Stimulated activated CD4-positive, alpha-beta T cell treated with anti-CD3 and anti-CD28 coated beads, TNF-alpha, amount 100 ng/mL, for 4 hours (primary cell): Measurements from ENCODE around the gene GIT1.

Experiments used
- DNase-seq, 3 experiments: peaks; one replicate each; pipeline ENCODE4 v3.0.0-alpha.2; 2020; ENCODE audit warnings: low read depth in 3 of 3

The GIT1 gene

DNA sequence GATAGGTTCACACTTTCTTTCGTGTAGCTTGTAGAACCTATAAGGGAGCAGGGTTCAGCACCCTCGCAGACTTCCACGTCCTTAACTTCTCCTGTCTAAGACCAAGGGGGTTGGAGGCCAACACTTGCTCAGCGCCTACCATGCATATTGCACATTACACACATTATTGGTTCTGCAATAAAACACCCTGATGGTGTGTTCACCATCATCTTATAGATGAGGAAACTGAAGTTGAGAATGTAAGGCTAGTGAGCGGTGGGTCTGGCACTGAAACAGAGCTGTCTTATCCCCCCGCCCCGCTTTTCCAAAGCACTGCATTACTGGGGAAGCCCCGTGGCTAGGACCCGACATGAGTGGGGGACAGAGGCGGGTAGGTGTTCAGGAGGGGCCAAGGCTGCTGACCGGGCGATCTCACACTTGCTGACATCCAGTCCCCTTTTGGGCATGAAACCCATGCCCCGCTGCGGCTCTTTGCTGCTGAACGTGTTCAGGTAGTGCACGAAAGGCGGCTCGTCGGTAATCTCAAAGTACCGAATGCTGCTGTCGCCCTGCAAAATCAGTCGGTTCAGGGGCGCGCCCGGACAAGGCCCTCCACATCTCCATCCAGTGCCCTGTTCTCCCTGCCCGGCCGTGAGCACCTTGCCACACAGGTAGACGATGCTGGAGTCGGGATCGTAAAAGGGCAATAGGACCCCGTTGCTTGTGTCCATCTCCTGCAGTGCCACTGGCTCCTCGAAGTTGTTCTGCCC lies 27.0 kb upstream of the GIT1 start:
- no peak for DNase-seq

GRCh38 chr17:29615492-29616299 lies 26.2 kb upstream of the GIT1 start:
- peak in 2 of 3 experiments; percentile 74 to 76 for DNase-seq

DNA sequence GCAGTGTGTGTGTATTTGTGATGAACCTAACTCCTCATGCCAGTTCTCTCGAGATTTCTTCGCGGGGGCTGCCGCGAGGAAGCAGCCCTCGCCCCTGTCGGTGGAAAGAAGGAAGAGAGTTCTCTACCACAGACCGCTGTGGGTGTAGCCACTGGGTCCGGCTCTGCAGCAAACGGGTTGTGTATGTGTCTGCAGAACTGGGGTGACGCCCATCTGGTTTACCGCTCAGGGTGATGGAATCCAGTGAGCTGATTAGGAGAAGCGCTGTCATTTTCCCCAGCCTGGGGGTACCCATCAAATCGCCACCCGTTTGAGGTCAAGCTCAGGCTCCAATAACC lies 25.6 kb upstream of the GIT1 start:
- no peak for DNase-seq

GRCh38 chr17:29614349-29615047 lies 25.1 kb upstream of the GIT1 start:
- DNase-seq = no peak

GRCh38 chr17:29613856-29614255 lies 24.4 kb upstream of the GIT1 start:
- DNase-seq = no peak

DNA sequence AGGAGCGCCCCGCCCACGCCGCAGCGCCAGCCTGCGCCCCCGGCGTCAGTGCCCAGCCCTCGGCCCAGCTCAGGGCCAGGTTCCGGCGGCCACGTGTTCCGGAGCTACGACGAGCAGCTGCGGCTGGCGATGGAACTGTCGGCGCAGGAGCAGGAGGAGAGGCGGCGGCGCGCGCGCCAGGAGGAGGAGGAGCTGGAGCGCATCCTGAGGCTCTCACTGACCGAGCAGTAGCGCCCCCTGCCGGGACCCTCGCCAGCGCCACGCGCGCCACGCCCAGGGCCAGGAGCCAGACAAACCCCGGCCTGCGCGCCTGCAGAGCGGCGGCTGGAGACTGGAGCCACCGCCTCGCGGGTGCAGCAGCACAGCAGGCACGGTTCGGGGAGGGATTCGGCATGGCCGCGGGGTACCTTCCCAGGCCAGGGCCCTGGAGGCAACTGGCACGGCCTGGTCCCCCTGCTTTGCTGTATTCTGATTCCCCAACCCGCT lies 23.9 kb upstream of the GIT1 start:
- peak; percentile 83 to 95 (median 88) for DNase-seq

- DNase-seq = no peak
These were observed 23.2 kb upstream of the GIT1 start for GRCh38 chr17:29612404-29613280.

GRCh38 chr17:29612094-29612403 lies 22.6 kb upstream of the GIT1 start:
- DNase-seq = no peak

GRCh38 chr17:29611351-29612093 lies 22.1 kb upstream of the GIT1 start:
- no peak for DNase-seq

GRCh38 chr17:29610395-29610794 lies 20.9 kb upstream of the GIT1 start:
- DNase-seq = no peak

DNA sequence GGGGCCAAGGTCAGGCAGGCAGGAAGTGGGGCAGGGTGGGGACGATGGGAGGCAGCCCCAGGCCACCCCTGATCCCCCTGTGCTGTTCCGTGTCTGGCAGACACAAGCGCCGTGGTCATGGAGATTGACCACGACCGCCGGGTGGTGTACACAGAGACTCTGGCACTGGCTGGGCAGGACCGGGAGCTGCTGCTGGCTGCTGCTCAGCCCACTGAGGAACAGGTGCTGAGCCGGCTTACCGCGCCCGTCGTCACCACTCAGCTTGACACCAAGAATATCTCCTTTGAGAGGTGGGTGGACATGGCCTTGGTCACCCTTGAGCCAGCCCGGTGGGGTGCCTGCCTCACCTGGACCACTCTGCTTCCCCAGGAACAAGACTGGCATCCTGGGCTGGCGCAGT lies 19.5 kb upstream of the GIT1 start:
- no peak for DNase-seq

- no peak for DNase-seq
These were observed 18.2 kb upstream of the GIT1 start for GRCh38 chr17:29607557-29608195.

- DNase-seq = no peak
These were observed 13.7 kb upstream of the GIT1 start for GRCh38 chr17:29603109-29603674.

DNA sequence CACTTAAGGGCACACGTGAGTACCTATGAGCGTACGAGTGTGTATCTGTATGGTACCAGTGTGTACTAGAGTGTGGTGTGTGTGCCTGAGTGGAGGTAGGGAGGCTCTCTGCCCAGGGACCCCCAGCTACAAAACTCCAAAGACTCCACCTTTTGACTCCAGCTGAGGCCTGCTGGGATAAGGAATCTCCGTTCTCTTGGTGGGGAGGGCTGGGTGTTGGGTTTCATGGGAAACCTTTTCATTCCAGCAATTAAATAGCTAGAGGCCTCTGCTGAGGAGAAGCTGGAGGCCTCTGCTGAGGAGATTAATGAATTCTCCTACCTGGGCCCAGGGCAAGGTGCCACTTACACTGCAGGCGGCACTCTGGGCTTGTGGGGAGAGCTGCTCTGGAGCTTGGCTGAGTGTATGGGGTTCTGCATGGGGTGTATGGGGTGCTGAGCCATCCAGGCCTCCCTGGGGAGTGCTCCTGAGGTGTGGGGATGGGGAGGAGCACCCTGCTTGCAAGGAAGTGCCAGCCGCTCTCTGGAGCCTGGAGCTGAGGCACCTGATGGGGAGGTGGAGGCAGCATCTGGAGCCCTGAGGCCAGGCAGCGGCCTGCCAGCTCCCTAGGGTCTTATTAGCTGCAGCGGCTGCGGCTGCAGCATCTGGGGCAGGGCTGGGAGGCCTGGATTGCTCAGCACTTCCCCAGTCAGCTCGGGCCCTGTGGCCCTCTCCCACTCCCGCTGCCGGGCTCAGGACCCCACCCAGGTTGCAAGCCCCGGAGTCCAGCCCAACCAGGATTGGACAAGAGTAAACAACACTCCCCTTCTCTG lies 8.1 kb upstream of the GIT1 start:
- DNase-seq = no peak

GRCh38 chr17:29596811-29597210 lies 7.4 kb upstream of the GIT1 start:
- no peak for DNase-seq

DNA sequence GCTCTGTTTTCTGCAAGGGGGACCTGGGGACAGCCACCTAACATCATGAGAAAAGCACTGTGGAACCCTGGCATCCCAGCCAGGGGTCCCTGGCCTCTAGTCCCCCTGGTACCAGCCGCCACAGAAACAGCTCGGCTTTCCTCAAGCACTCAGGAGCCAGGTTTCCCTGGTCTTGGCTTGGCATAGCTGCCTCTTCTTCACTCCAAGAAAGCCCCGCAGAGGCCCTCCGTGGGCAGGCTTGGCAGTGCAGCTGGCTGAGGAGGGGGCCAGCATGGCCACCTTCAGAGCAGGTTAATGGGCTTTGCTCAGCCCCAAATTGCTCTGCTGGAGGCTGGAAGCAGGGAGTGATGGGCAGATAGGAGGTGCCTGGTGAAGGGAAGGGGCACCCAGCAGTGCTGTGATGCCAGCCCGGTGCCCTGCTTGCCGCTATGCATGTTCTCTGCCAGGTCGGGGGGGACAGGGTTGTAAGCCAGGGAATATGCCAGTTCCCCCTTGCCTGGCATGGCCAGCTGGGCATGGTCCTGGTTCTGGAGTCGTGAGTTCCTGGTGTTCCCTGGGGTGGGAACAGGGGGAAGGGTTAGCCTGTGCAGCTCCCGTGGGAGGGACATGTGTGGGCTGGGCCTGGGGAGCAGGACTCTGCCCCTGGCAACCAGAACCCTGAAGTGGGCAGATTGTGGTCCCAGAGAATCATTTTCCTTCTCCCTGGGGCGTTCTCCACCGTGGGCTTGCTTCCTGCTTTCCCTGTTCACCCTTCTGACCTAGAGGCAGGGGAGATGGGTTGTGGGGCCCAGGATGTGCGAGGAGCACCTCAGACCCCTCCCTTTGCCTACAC lies 6.7 kb upstream of the GIT1 start:
- no peak for DNase-seq

DNA sequence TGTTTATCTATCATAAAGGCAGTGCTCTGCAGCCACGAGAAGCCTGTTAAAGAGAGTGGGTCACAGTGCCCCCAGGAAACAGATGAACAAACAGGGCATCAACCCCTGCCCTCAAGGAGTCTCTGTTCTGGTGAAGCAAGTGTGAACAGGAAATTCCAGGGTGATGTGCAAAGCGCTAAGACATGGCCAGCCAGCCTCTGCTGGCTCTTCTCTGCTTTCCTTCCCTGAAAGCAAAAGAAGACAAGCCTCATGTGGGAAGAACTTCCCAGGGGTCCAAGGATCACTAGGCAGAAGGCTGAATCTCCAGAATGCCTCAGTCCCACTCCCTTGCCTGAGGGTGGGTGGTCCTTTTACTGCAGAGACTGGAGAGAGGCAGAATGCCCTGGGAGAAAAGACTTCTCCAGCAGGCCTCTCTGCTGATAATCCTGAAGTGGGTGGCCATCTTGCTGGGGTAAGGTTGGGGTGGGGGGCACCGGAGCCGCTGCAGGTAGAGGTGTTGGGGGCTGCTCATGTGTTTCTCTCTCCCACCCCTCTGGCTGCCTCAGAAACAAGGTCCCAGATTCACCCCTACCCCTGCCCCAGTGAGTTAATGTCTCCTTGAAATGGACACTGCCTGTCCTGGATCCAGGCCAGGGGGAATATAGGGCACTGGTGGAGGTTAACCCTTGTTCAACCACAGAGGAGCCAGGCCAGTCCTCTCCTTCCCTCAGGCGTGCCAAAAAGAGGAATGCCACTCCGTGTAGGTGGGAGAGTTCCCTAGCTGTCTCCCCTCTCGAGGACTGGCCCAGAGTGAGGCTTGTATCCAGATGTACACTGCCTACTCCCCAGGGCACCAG lies 5.9 kb upstream of the GIT1 start:
- no peak for DNase-seq
